GM21737 (cell line): Measurements from ENCODE around the gene FADD.
"Not testable (repeated sequence)": the region's sequence is repeated elsewhere in the genome, so short reads cannot be mapped to it uniquely, and the experiment has no call there.

ENCODE experiments used
- ATAC-seq: cut with Tn5 transposase; IDR thresholded peaks from one replicate; pipeline ENCODE4 v1.9.1; 2021; ENCODE audit warnings: mild to moderate bottlenecking, moderate library complexity; ENCODE audit not compliant: unreplicated experiment

Gene FADD

DNA sequence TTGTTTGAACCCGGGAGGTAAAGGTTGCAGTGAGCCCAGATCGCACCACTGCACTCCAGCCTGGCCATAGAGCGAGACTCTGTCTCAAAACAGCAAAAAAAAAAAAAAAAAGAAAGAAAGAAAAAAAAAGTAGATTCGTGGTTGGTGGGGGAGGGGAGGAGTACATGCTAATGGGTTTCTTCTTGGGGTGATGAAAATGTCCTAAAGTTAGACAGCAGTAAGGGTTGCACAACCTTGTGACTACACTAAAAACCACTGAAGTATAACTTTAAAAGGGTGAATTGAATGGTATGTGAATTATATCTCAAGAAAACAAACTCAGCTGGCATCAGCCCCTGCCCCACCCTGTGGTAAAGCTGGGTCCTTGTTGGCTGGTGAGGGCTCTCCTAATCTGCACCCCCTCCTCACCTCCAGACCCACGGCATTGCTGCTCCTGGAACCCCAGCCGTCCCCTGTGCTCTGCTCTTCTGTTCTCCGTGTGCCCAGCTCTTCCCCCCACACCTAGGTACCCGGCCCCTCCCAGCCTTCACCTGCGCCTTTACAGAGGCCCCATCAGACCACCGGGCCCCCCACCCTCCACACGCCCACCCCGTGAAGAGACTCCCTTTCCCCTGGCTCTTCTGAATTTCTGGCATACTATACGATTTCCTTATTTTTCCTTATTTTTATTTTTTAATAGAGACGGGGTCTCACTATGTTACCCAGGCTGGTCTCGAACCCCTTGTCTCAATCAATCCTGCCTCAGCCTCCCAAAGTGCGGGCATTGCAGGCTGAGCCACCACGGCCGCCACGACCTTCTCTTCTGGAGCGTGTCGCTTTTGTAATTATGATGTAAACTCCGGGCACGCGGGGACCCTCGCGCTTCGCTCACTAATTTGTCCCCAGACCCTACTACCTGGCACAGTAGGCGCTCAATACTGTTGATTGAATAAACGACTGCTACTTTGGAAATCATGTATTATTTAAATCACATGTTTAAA is 924 bp upstream of the FADD start:
- ATAC-seq: no peak

DNA sequence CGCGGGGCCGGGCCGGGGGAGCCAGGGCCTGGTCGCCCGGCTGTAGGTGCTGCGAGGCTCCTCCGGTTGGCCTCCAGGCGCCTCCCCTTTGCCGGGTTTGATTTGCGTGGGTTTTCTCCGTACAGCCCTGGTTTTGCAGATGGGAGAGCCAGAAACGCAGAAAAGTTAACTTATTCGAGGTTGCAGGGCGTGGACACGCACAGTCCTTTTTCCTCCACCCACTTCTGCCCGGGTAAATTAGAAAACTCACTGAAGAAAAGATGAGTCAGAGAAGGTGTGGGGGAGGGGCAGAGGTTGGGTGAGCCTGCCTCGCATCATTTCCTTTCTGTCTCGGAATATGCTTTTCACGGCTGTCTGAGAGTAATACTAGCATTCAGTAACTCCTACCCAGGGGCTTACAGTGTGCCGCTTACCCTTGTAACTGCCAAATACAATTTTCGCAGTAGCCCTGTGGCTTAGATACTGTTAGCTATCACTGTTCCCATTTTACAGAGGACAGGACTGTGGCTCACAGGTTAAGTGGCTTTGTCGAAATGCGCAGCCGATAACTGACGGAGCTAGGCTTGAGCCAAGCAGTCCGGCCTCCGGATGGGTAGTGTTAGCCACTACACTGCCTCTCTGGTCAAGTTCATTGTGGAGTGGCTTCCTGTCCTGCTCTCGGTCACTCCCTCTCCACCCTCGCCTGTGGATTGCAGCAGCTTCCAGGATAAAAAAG is 812 bp downstream of the FADD start:
- no peak for ATAC-seq

DNA sequence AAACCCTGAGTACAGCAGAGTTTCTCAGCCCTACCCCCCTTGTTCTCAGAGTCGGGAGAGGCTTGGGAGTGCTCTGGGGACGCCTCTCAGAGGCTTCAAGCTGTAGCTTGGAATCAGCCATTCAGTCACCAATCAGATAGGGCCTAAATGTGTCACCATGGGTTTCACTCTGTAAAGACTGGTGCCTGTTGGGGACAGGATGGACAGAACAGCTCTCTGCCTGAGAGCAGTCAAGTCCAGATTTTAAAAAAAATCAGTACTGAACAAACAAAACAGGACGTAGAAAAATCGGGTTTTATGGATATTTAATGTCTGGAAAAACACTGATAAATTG is 1.3 kb downstream of the FADD start:
- ATAC-seq: no peak

DNA sequence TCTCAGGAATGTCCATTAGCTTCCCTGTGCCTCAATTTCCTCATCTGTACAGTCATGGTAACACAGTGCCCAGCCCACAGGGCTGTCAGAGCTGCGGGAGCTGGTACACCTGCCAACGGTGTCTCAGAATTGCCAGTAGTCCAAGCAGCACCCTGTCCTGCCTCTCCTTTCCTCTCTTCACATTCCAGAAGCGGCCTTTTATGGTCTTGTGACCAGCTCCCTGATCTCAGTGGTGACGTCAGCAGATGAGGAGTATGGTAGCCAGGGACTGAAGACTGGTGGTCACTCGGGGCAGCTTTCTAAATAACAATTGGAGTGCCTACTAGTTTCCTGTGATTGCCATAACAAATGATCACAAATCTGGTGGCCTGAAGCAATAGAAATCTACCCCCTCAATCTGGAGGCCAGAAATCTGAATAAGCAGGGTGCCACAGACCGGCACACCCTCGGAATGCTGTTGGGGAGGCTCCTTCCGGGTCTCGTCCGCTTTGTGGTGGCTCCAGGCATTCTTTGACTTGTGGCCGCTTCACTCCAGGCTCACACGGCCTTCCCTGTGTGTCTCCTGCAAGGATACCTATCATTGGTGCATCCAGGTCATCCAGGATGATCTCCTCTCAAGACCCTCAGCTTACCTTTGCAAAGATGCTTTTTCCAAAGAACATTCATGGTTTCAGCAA is 2.1 kb downstream of the FADD start:
- no peak for ATAC-seq

DNA sequence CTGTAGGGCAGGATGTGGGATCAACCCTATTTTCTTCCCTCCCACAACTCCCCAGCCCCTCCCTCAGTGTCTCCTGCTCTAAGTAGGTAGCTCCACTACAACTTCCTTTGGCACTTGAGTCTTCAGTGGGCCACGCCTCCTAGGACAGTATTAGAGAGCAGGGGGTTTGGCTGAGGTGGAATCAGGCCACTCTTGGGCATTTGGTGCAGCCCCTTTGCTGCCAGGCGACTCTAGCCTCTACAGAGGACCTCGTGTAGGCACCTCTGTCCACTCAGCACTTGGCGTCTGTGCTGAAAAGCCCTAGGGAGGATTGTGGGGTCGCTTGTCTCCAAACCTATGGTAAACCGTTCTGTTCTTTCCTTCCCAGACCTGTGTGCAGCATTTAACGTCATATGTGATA is 2.7 kb downstream of the FADD start:
- ATAC-seq: no peak

DNA sequence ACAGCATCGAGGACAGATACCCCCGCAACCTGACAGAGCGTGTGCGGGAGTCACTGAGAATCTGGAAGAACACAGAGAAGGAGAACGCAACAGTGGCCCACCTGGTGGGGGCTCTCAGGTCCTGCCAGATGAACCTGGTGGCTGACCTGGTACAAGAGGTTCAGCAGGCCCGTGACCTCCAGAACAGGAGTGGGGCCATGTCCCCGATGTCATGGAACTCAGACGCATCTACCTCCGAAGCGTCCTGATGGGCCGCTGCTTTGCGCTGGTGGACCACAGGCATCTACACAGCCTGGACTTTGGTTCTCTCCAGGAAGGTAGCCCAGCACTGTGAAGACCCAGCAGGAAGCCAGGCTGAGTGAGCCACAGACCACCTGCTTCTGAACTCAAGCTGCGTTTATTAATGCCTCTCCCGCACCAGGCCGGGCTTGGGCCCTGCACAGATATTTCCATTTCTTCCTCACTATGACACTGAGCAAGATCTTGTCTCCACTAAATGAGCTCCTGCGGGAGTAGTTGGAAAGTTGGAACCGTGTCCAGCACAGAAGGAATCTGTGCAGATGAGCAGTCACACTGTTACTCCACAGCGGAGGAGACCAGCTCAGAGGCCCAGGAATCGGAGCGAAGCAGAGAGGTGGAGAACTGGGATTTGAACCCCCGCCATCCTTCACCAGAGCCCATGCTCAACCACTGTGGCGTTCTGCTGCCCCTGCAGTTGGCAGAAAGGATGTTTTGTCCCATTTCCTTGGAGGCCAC is 3.3 kb downstream of the FADD start:
- no peak for ATAC-seq

DNA sequence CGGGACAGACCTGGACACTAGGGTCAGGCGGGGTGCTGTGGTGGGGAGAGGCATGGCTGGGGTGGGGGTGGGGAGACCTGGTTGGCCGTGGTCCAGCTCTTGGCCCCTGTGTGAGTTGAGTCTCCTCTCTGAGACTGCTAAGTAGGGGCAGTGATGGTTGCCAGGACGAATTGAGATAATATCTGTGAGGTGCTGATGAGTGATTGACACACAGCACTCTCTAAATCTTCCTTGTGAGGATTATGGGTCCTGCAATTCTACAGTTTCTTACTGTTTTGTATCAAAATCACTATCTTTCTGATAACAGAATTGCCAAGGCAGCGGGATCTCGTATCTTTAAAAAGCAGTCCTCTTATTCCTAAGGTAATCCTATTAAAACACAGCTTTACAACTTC is 3.9 kb downstream of the FADD start:
- ATAC-seq: no peak

DNA sequence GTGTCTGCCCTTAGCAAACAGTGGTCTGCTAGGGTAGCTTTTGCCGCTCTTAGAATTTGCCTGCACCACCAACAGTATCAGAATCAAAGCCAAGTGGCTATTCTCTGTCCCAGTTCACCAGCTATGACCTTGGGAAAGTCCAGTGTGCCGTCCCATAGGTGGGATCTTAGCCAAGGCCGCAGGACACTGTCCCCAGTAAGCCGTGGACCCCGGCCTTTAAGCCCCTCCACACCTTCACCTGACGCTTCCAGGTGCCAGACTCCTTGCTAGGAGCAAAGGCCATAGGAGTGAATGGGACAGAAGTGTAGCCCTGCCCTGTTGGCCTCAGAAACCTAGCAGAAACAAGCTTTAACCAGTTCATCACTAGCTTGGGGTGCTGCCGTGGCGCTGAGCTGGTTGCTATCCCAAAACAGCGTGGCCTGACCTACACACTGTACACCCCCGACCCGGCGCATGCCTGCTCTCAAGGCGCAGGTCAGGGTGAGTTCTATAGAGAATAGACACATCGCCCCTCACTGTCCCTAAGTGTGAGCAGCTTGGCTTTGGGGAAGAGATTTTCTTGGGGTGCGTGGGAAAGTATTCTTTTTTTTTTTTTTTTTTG is 4.5 kb downstream of the FADD start:
- no peak for ATAC-seq

DNA sequence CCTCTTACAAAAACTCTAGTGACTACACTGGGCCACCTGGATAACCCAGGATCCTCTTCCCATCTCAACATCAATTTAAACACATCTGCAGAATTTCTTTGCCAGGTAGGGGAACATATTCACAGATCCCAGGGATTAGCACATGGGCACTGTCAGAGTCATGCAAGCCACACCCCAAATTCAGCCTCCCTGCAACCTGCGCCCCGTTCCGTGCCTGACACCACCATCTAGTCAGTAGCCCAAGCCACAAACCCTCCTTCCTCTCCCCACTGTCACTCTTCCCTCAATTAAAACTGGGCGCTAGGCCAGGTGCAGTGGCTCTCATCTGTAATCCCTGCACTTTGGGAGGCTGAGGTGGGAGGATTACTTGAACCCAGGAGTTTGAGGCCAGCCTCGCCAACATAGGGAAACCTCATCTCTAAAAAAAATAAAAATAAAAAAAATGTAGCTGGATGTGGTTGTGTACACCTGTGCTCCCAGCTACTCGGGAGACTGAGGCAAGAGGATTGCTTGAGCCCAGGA is 6.4 kb downstream of the FADD start:
- ATAC-seq: no peak

DNA sequence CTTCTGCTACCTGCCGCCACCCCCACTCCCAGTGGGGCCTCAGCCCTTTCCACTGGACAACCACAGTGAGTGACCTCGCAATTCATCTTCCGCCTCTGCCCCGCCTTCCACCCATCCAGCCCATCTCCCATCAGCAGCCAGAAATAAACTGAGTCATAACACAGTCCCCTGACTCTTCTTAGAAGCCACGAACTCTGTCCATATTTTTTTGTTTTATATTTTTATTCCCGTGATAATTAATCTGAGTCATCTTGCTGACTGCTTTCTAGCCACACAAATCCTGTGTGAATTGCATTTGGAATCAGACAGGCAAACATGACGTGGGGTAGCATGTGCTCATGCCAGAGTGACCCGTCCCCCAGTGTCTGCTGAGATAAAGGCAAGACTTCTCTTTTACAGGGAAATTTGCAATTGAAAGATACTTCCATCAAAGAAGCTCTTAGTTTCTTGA is 7.0 kb downstream of the FADD start:
- ATAC-seq: no peak

DNA sequence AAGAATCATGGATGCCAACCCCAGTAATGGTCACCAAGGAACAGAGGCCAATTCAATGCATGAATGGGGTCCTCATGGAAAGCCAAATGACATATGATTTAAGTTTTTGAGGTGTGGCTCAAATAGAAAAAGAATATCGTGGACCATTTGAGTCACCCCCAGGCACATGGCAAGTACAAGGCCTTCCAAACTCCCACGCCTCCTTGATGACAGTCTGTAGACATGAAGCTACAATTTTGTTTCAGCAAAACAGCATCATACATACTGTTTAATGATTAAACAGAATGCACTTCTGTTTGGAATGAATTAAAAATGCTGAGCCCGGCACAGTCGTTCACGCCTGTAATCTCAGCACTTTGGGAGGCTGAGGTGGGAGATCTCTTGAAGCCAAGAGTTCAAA is 7.4 kb downstream of the FADD start:
- no peak for ATAC-seq

DNA sequence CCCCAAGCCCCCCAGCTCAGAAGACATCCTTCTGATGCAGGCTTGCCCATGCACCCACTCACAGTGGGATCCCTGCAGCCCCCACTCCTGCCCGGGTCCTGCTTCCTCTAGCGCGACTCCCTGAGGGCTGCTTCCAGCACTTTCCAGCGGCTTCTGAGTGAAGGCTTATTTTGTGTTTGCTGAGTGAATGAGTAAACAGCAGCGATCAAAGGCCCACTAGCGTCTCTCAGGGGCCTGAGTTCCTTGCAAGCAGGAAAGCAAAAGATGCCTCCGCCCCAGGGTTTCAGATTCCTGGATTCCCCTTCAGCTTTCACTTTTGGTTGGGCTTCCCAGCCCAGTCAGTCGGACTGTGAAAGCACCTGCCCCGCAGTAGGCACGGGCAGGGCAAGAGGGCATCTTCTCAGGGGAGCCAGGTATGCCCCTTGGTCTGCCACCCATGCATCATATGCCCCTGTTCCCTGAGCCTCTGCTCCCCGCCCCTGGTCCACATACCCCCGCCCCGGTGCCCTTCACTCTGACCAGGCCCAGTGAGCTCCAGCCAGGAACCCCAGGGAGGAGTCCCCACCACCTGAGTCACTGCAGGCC is 9.2 kb downstream of the FADD start:
- no peak for ATAC-seq

DNA sequence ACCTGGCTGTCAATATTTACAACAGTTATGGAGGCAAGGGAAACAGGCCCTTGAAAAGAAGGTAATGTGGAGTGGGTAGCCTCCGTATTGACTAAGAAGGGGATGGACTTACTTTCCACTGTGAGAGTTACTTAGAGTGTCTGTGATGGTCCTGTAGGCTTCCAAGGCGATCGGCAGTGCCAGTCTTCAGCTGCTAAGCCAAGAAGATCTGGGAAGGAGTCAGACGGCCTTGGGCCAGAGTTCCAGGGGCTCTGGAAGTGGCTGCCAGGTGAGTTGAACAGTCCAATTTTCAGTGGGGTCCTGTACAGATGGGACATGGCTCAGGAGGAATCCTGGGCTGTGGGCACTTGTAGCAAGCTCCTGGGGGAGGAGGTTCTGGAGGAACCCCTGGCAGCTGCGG is 14.3 kb downstream of the FADD start:
- ATAC-seq: not testable (repeated sequence)

DNA sequence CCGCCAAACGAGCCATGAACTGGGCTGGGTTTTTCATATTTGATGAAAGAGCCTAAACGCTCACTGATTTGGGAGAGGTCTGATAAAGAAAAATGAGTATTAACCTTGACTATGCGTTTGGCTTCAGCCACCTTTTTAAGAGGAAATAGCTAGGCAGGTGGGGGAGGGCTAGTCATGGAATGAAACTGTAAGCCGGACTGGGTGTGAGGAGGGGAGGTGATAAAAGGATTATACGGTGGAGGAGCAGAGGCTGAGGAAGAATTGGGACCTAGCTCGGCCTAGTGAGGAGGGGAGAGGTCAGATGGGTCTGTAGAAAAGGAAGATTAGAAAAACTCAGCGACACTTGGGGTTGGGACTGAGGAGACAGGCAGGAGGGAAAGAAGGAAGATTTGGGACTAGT is 15.0 kb downstream of the FADD start:
- not testable (repeated sequence) for ATAC-seq

DNA sequence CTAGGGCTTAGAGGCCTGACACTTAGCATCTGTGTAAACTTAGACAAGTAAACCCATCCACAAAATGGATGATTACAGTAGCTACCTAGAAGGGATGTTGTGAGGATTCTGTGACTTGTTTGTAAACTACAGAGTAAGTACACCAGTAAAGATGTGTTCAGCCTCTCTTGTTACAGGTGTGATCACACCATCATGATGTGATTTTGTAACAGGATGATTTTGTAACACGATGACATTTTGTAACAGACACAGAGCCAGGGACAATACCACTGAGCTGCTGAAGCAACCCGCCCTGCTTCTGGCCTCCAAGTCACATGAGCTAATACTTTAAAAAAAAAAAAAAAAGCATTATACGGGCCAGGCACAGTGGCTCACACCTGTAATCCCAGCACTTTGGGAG is 17.0 kb downstream of the FADD start:
- no peak for ATAC-seq

DNA sequence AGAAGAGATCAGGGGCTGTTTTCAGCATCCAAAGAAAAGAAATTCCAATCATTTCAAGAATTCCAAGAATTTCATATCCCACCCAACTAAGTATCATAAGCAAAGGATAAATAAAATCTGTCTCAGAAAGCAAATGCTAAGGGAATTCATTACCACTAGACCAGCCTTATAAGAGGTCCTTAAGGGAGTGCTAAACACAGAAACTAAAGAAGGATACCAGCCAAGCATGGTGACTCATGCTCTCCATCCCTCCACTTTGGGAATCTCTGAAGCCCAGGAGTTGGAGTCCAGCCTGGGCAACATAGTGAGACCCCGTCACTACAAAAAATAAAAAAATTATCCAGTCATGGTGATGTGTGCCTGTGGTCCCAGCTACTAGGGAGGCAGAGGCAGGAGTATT is 17.8 kb downstream of the FADD start:
- ATAC-seq: no peak

DNA sequence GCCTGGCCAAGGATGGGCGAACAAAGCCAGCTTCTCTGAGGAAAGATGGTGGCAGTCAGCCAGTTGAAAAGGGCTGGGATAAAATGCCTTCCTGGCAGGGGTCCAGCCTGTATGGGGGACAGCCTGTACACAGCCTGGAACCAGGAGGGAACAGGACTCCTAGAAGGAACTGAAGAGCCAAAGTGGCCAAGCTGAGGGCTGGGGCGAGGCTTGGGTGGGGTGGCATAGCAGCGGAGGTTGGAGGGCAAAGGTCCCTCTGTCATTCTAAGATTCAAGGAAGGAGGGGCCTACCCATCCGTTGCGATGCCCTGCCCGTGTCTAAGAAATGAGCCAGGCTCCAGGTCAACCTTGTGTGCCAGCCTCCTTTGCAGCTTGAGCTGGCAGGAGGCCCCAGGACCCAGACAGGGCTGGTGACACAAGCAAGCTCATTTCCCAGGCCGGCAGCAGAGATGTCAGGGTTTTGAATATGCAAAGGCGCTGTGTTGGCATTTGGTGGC is 22.6 kb downstream of the FADD start:
- ATAC-seq: no peak

DNA sequence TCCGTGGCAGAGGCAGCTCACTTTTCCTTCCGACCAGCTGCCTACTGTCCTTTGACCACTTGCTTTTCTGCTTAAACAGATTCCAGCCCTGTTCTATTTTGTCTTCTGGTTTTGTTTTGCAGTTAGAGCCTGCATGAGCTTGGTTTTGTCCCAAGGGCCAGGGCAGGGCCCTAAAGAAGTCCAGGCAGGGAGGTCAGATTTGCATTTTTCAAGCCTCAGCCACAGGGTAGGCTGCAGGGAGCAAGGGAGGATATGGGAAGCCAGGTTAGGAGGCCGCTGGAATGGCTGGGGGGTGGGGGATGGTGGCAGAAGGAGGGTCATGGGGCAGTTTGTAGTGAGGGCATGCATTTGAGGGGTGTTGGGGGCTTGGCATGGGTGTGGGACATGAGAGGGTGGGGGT is 23.1 kb downstream of the FADD start:
- no peak for ATAC-seq

DNA sequence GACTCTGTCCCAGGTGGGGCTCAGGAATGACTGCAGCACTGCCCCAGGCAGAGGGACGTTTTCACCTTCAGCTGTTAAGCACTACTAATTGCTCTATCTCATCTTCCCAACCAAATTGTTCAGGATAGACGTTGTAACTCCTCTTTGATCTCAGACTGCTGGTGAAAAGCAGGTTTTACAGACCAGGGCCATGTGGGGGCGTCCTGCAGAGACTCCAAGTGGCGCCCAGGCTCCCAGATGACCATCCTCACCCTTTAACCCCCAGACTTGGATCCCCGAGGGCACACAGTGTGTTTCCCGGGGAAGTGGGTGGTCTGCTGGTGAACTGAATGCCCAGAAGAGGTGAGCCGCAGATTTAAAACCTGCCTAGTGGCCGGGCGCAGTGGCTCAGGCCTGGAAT is 23.9 kb downstream of the FADD start:
- no peak for ATAC-seq

DNA sequence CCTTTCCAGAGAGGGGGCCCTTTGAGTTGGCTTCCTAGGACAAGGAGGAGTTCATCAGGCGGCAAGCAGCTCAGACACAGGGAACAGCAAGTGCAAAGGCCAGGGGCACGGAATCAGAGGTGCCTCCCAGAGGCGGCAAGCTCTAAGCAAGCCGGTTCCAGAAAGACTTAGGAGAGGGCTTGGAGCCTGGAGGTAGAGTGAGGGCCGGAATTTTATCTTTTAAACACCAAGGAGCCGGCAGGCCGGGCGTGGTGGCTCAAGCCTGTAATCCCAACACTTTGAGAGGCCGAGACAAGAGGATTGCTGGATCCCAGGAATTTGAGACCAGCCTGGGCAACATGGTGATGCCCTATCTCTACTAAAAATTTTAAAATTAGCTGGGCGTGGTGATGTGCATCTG is 26.6 kb downstream of the FADD start:
- ATAC-seq: no peak
